SH-SY5Y (cell line): ENCODE results near the gene YWHAE.

Experiments used
- GATA2 ChIP-seq: IDR thresholded peaks from 2 replicates; pipeline ENCODE4 v1.6.1; 2011; ENCODE audit warnings: mild to moderate bottlenecking, low read depth, low read length
- GATA3 ChIP-seq: IDR thresholded peaks from 2 replicates; pipeline ENCODE4 v1.6.1; 2011; ENCODE audit warnings: low read depth, mild to moderate bottlenecking, low read length, moderate library complexity

Gene YWHAE

DNA sequence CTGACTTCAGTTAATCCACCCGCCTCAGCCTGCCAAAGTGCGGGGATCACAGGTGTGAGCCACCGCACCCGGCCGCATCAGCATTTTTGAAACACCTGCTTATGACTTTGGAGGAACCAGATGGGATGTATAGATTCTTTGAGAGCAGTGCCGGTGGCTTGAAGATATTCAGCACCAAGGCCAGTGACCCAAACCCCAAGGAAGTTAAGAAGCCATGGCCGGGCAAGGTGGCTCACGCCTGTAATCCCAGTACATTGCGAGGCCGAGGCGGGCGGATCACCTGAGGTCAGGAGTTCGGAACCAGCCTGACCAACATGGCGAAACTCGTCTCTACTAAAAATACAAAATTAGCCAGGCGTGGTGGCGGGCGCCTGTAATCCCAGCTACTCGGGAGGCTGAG lies 76.7 kb downstream of the YWHAE start:
- TF ChIP-seq GATA3 (no peak), GATA2 (no peak)

DNA sequence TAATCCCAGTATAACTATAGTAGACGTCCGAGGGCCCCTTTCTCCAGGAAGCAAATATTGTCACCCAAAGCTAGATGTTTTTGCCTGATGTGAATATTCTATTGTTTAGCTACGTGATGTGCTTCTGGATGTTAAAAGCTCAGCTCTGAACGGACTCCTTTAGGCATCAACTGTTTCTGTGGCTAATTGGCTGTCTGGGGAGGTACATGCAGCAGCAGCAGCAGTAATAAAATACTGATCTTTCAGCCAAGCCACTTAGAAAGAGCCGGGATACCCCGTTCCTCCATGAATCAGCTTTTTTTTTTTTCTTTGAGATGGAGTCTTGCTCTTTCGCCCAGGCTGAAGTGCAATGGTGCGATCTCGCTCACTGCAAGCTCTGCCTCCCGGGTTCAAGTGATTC lies 77.5 kb downstream of the YWHAE start:
- no peak for TF ChIP-seq GATA2
- no peak for TF ChIP-seq GATA3

DNA sequence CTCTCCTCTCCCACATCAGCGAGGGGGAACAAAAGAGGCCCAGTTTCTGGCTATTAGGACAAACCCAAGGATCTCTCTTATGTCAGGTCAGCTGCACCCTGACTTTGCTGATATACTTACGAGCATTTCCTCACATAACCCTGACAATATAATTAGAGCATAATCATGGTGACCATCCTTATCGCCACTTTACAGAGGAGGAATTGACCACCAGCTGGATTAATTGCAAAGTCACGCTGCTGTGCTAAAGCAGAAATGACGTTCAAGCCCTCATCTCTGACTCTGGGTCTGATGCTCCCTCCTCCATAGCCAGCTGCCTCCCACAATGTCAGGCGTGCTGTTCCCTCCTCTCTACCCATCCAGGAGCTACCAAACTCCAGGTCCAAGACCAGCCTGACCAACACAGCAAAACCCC lies 78.0 kb downstream of the YWHAE start:
- TF ChIP-seq GATA3 (no peak), GATA2 (no peak)

DNA sequence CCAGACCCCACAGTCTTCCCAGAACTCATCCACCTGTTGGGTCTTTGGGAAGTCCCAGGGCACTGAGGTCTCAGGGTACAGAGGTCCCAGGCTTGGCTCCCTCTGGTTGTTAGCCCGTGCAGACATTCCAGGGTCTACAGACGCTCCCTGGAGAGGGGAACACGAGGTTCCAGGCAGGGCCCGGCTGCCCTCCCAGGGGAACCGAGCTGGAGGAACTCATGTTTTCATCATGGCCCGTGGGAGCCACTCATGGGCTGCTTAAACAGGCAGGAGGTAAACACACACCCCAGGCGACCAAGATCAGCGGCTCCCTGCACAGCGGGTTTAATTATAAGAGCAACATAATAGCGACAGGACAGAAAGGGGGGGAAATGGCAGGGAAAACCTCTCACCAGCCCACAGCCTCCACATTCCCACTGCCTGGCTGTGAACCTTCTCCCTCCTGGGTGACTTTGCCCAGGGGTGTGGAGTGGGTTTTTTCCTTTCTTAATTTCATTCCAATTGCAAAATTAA lies 84.1 kb downstream of the YWHAE start:
- TF ChIP-seq GATA3, result no peak
- TF ChIP-seq GATA2, result no peak

DNA sequence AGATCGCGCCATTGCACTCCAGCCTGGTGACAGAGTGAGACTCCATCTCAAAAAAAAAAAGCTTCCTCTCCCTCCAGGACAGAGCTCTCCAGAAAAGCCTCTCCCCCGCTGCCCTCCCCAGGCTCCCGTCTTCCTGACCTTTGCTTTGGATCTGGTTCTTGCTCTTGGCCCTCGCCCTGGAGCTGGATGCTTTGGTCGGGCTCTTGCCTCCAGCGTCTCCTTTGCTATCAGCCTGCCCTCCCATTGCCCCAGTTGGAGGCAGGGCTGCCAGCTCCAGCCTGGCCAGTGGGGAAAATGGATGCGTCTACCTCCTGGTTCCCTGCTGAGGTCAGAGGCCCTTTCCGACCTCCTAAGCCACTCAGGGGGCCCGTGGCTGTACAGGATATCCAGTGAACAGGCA lies 84.6 kb downstream of the YWHAE start:
- no peak for TF ChIP-seq GATA2
- no peak for TF ChIP-seq GATA3

DNA sequence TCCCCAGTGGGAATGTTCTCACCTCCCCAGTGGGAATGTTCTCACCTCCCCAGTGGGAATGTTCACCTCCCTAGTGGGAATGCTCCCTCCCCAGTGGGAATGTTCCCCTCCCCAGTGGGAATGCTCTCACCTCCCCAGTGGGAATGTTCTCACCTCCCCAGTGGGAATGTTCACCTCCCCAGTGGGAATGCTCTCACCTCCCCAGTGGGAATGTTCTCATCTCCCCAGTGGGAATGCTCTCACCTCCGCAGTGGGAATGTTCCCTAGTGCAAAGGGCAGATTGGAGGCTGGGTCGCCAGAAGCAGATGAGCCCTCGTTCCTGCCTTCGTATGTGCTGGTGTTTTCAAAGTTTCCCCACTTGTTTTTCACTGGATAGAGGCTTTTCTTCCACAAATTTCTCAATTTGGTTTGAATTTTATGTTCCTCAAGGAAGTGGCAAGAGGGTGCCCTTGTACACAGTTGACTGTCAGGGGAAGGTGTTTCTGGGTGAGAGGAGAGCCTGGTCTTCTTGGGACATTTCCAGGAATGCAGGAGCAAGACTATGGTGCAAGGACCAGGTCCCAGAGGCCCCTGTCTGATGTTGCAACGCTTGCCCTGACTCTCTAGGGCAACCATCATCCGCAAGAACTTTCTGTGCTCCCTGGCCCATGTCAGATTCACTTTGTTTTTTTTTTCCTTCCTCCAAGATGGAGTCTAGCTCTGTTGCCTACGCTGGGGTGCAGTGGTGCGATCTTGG lies 86.6 kb downstream of the YWHAE start:
- no peak for TF ChIP-seq GATA3
- TF ChIP-seq GATA2, result no peak

DNA sequence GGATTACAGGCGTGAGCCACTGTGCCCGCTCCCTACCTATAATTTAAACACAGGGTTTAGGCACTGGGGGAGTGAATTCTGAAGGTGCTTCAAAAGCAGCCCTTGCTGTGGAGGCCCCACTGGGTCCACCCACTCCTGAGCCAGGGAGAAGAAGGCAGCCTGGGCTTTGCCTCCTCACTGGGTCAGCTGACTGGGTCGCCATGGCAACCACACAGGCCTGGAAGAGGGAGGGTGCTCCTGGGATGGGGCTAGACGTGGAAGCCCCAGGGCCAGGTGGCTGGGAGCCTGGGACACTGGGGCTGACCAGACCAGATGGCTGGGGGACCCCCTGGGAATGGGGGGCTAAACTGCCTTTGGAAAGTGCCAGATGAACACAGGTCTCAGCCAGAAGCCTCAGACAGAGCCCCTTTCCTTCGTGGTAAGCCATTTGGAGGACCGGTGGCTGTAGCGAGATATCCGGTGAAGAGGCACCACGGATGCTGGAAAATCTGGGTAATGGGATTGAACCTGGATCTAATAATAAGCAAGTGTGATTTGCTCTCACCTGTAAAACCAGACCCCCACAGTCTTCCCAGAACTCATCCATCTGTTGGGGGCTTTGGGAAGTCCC lies 87.7 kb downstream of the YWHAE start:
- TF ChIP-seq GATA2, result no peak
- TF ChIP-seq GATA3, result no peak

DNA sequence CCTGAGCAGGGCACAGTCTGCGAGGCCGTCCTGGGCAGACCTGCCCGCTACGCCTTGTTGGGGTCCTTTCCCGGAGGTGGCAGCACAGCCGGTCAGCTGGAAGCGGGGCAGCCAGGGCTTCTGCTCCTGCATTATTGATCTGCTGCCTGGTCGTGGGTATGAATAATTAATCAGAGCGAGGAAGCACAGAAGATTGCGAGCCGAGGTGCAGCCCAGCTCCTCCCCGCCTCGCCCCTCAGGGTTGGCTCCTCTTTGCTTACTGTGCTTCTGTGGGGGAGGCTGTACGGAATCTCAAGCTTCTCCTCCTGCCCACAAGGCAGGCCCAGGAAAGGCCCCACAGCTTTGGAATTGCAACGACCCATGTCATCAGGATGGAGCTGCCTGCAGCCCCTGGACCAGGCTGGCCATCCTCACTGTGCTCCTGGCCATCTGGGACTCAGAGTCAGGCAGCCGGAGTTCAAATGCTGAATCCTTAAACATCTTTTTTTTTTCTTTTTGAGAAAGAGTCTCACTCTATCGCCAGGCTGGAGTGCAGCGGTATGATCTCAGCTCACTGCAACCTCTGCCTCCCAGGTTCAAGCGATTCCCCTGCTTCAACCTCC lies 95.0 kb downstream of the YWHAE start:
- TF ChIP-seq GATA2, result no peak

DNA sequence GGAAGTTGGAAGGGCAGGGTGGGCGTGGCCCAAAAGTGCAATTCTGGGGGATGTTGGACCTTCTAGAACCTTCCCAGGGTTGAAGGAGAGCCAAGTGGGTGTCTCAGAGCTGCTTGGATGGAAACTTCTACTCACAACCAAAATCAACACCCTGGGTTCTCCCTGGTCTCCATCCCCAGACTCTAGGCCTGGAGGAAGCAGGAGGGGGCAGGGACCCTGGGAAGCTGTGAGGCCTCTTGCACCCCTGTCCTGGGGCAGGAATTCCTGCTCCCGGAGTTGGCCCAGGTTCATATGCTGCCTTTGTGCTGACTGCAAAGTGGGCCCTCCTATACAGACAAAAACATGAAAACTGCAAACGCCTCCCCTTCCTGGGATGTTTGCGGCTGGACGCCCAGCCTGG lies 95.5 kb downstream of the YWHAE start:
- no peak for TF ChIP-seq GATA3
- no peak for TF ChIP-seq GATA2

DNA sequence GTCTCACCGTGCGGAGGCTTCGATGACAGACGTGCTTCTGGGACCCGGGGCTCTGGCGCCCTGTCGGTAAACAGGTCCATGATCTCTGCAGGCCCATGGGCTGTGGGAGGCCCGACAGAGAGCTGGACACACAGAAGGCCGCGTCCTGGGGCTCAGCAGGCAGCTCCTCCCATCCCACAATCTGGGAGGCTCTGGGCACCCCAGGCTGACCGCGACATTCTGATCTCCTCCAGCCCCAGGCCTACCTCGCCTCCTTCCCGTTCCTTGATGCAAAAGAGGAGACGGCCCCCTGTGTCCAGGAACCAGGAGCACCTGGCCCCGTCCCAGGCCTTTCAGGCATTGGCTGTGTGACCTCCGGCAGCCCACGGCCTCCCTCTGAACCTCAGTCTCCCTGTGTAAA lies 97.3 kb downstream of the YWHAE start:
- TF ChIP-seq GATA3 (no peak), GATA2 (no peak)

DNA sequence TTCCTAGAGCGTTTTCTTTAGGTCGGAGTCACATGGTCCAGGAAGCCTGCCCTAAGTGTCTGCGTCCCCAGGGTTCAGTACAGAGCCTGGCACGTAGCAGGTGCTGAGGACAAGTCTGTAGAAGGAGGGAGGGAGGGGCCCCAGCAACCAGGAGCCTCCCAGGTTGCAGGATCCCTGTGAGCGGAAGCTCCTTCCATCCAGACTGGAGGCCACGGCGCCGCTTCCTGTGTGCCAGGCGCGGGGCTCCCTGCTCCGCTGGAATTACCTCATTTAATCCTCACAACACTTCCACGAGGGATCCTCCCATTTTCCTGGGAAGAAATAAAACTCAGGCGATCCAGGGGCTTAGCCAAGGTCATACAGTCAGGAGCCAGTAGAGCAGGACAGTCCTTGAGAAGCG lies 98.5 kb downstream of the YWHAE start:
- no peak for TF ChIP-seq GATA2
- TF ChIP-seq GATA3, result no peak

DNA sequence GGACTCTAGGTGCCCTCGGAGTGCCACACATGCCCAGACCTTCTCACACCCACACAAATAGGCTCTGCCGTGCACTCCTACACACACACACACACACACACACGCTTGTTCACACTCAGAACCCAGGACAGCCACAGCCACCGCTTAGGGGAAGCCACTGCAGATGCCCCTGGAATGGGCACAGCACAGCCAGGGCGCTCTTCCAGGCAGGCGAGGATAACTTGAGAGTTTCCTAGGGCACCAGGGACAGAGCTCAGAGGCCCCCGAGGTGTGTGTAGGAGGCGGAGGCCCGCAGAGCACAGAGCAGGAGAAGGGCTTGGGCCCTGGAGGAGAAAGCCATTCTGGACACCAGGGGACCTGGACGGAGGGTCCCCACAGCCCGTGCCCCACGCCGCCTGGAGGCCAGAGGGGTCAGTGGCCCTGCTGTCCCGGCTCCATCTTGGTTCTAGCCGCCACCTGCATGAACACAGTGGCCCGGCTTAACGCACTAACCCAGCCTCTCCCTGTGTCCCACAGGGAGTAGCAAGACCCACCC lies 99.6 kb downstream of the YWHAE start:
- TF ChIP-seq GATA3, result no peak
- no peak for TF ChIP-seq GATA2

DNA sequence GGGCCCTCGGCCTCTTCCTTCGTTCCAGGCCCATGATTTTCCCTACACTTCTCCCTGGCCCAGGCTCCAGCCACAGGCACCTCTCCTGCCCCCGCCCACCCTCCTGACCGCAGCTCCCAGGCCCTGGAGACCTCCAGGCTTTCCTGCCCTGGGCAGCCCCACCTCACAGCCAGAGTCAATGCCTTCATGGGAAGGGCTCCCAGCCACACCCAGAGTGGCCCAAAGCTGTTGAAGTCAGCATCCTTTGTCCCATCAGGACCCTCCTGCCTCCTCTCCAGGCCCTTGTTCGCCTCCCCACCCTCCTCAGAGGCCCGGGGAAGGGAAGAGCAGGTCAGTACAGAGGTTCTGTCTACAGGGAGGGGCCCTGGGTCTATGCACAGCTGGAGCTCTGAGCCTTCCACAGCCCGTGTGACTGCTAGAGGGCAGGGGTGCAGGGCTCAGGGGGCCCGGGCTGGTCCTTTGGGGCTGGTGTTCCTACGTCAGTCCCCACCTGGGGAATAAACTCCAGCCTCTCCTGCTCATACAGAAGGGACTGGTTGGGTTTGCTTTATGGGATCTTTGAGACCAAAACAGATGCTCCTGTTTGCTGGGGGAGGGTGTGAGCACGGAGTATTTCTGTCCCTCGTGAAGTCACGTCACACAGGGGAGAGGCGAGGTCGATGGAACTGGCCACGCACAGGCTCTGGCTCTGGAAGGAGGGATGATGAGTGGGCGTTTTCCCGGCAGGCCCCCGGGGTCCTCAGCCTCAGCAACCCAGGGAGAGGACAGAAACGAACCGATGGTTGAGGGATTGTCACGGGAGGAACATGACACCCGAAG lies 100.3 kb downstream of the YWHAE start:
- TF ChIP-seq GATA3 (no peak), GATA2 (no peak)

DNA sequence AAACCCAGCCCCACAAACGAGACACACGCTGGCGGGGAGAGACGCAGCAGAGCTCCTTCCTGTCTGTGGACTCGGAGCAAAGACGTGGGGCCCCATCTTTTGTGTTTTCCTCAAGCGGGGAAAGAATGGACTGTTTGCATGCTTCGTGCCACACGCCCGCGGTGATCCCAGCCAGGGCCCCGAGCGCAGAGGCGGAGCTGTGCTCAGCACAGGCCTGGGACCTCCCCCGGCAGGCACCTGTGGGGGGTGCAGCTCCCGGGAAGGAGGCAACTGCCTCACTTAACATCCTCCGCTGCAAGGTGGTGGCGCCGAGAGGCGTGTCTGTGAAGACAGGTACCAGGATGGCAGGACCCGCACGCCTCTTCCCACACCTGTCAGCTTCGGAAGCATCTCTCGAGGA lies 101.4 kb downstream of the YWHAE start:
- TF ChIP-seq GATA3 (no peak), GATA2 (no peak)
